NCI-H146 treated with DMSO at 0.1 percent for 48 hours (cell line): ENCODE measurements around the gene LTBP1.
"Not testable (repeated sequence)": the region's sequence is repeated elsewhere in the genome, so short reads cannot be mapped to it uniquely, and the experiment has no call there.

Experiments
- DNase-seq: peaks from one replicate; lab custom pipeline; 2025; ENCODE audit not compliant: unreplicated experiment; lab: John Stamatoyannopoulos, UW

LTBP1 gene

GRCh38 chr2:33409417-33409955 lies 462.7 kb downstream of the LTBP1 start:
- DNase-seq, result no peak

DNA sequence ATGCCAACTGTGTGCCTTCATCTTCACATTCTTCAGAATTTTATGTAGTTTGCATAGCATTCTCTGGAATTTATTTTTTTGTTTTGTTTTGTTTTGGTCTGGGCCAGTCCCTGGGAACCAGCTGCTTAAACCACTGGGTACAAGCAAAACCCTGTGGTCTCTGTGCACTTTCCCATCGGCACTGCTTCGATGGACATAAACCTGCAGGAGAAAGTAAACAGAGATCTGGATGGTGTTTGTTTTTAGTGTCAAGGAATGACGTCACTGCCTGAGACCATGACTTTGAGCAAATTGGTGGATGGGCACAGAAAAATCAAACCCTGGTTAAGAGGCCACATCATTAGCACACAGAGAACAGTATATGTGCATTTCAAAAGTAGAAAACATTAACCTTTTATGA lies 465.0 kb downstream of the LTBP1 start:
- peak; percentile 11 for DNase-seq

- DNase-seq, result no peak
Measured at GRCh38 chr2:33412920-33413319, 466.2 kb downstream of the LTBP1 start.

DNA sequence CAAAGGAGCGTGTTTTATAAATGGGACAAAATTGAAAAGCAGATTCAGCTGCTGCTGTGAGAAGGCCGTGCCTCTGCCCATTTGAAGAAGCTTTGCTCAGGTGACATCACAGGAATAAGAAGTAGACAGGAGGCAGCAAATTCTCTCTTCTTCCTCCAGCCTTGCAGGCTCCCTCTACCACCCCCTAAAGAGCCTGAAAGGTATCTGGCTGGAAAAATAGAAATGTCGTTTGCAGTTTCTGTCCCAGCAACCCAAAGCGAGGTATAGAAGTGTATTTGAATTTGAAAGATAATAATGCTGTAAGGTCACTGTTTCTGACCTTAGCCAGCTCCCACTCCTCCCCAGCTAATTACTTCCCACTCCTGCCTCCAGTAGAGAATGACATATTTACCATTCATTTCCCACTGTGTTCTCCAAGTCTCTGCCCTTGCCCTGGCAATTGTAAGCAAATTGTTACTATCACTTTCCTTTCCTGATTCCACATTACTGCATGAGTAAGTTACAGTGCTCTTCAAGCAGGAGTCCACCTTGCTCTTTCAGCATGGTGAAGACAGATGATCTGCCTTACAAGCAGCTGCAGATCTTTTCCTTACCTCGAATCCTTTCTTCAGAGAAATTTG lies 472.9 kb downstream of the LTBP1 start:
- DNase-seq, result no peak

- no peak for DNase-seq
Measured at GRCh38 chr2:33420726-33421125, 474.0 kb downstream of the LTBP1 start.

- no peak for DNase-seq
Measured at GRCh38 chr2:33421820-33422219, 475.1 kb downstream of the LTBP1 start.

- DNase-seq, result no peak
Measured at GRCh38 chr2:33425161-33425560, 478.4 kb downstream of the LTBP1 start.

- no peak for DNase-seq
Measured at GRCh38 chr2:33425586-33426031, 478.9 kb downstream of the LTBP1 start.

GRCh38 chr2:33426666-33427231 lies 480.0 kb downstream of the LTBP1 start:
- no peak for DNase-seq

DNA sequence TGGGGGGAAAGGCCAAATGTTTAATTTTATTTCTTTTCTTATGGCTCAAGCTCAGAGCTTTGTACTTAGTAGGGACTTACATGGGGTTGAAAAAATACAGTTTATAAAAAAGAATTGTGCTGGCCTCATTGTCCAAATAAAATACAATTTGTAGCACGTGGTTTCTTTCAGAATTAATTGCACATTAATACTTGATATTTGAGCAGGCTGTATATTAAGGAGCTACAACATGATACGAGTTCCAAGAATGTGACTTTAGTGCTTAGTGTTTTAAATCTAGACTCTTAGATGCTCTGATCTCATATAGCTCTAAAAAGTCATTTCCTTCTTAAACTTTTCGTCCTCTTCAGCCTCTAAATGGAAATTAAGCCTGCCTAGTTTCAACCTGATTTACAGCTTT lies 483.3 kb downstream of the LTBP1 start:
- DNase-seq, result no peak

DNA sequence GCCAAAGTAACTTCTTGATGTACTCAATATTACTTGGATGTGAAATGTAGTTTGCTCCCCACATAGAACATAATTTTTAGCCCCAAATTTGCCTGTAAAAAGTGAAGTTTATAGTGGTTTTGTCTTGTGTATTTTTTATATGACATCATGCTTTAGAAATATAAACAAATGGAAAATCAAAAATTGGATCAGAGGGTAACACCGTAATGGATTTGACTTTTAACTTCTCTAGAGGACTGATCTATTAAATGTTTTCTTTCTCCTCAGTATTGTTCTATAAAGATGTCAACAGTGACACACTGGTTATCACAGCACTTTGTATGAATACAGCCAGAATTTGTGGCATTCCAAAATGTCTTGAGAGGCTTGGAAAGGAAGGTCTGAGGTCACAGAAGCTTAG lies 484.1 kb downstream of the LTBP1 start:
- no peak for DNase-seq

DNA sequence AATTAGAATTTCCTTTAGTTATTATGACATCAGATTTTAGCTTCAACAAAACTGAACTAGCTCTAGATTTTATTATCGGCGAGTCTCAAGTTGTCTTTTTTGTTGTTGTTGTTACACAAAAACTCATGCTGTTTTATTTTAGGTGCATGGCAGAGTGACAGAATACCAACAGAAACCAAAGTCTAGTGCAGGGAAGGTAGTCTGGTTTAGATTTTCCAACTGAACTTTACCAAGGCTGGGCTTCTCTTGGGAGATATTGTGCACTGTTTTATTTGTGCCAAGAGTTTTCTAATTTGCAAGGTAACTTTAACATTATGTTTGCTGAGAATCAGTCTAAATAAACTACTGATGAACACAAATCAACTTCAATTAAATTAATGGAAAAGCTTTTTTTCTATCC lies 486.1 kb downstream of the LTBP1 start:
- no peak for DNase-seq

DNA sequence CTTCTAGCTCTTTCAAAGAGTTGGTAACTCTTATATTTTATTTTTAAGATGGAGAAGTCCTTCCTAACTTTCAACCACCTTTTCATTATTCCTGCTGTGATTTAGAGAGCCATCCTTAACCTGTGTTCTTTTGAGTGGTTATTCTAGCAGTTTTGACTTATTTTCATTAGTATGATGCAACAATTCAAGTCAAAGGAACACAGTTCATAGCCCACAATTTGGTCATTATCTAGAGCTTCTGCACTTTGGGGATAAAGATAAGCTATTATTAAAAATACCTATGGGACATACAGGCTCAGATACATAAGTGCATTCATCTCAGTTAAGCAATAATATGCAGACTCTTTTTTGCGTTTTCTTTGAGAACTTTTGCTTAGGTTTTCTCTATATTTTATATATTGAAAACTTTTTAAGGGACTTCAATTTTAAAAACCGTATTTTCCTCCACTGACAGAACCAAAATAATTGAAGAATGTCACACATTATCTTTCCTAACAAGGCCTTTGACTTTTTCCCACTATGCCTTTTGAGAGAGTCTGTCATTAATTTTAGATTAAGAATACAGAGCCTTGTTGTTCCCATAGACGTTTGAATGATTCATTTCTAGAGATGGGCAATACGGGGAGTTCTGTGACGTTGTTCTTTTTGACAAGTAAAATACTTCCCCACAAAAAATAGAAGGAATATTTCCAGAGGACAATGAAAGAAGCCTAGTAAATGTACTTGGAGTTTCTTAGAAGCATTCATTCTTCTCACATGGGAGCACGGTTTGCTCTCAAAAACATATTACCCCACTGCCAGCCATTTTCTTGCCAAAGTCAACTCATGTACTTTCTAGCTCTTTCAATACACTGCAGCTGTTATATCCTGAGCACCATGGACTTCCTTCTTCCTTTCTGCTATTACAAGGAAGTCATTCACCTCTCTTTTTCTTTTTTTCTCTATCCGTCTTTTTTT lies 486.8 kb downstream of the LTBP1 start:
- DNase-seq, result no peak

GRCh38 chr2:33435518-33435917 lies 488.8 kb downstream of the LTBP1 start:
- DNase-seq, result no peak

DNA sequence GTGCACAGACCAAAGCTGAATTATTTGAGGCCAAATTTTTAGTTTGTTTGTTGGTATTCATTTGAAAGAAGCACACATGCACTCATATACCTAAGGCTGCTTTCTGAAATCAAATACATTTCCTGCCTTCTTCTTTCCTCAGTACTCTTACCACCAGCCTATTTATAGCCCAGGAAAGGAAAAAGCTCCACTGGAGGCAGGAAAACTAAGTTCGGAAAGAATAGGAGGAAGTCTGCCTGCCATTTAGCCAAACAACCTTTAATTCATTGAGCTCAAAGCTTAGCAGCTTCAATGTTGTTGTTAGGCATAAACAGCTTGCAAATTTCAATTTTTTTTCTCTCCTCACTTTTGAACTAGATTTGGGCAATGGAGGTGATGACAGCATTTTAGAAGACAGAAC lies 489.3 kb downstream of the LTBP1 start:
- DNase-seq, result no peak

GRCh38 chr2:33437297-33437696 lies 490.5 kb downstream of the LTBP1 start:
- DNase-seq, result no peak

- DNase-seq, result no peak
Measured at GRCh38 chr2:33437815-33438214, 491.1 kb downstream of the LTBP1 start.

GRCh38 chr2:33441235-33441810 lies 494.6 kb downstream of the LTBP1 start:
- DNase-seq, result no peak

- DNase-seq, result not testable (repeated sequence)
Measured at GRCh38 chr2:33442052-33442451, 495.3 kb downstream of the LTBP1 start.

DNA sequence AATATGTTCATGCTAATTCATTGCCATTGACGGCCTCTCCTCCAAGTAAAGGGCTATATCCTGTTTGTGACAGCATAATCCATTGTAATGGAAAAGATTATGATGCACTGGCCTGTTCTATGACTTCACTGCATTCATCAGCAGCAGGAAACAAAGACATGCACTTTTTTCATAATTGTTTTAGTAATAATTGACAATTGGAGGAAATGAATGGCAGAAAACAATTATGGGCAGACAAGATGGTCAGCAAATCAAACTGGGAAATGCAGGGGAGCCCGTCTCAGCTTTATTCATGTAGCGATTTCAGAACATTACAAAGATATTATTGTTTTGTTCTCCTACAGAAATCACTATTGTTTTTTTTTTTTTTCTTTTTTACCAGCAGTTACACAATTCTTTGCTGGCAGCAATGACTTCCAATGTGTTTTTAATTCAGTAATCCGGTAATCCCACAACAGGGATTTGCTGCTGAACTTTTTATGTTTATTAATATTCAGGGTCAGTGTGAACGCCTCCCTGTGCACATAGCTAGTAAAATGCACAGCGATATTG lies 495.9 kb downstream of the LTBP1 start:
- DNase-seq, result no peak

DNA sequence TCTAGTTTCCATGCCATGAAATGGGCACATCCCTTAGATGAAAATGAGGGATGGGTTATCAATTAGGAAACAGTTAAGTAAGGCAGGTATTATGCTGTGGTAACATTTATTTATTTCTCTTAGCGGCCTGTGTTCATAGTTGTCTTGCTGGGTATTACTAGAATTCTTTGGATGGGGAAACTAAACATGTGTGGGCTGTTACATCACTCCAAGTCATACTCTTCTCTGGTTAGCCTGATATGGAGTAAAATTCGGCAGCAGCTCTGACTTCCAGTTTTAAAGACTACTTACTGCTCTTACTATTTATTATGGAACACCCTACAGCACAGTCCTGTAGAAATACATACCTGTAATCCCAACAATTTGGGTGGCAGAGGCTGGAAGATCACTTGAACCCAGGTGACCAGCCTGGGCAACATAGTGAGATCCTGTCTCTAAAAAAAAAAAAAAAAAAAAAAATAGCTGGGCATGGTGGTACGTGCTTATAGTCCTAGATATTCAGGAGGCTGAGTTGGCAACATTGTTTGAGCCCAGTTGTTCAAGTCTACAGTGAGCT lies 496.6 kb downstream of the LTBP1 start:
- DNase-seq, result no peak
